HL-60 (cell line): ENCODE results near the gene RFTN1.

Experiments used
- POLR2AphosphoS5 ChIP-seq: IDR thresholded peaks from 2 replicates; pipeline ENCODE4 v1.6.1; 2012; ENCODE audit warnings: low read depth
- TF ChIP-seq, protein P1 (sequence below): IDR thresholded peaks from one replicate; pipeline ENCODE4 v1.5.1; 2011; ENCODE audit warnings: low read length, control low read depth, inconsistent platforms; ENCODE audit not compliant: insufficient read depth
- TF ChIP-seq, protein P2 (sequence below): IDR thresholded peaks from 2 replicates; pipeline ENCODE4 v1.6.1; 2012; ENCODE audit warnings: low read depth; ENCODE audit not compliant: insufficient replicate concordance

GRCh38 chr3:16496408-16497222 is 16.9 kb downstream of the RFTN1 start:
- TF ChIP-seq, protein P1, sequence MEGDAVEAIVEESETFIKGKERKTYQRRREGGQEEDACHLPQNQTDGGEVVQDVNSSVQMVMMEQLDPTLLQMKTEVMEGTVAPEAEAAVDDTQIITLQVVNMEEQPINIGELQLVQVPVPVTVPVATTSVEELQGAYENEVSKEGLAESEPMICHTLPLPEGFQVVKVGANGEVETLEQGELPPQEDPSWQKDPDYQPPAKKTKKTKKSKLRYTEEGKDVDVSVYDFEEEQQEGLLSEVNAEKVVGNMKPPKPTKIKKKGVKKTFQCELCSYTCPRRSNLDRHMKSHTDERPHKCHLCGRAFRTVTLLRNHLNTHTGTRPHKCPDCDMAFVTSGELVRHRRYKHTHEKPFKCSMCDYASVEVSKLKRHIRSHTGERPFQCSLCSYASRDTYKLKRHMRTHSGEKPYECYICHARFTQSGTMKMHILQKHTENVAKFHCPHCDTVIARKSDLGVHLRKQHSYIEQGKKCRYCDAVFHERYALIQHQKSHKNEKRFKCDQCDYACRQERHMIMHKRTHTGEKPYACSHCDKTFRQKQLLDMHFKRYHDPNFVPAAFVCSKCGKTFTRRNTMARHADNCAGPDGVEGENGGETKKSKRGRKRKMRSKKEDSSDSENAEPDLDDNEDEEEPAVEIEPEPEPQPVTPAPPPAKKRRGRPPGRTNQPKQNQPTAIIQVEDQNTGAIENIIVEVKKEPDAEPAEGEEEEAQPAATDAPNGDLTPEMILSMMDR: no peak
- TF ChIP-seq, protein P2, sequence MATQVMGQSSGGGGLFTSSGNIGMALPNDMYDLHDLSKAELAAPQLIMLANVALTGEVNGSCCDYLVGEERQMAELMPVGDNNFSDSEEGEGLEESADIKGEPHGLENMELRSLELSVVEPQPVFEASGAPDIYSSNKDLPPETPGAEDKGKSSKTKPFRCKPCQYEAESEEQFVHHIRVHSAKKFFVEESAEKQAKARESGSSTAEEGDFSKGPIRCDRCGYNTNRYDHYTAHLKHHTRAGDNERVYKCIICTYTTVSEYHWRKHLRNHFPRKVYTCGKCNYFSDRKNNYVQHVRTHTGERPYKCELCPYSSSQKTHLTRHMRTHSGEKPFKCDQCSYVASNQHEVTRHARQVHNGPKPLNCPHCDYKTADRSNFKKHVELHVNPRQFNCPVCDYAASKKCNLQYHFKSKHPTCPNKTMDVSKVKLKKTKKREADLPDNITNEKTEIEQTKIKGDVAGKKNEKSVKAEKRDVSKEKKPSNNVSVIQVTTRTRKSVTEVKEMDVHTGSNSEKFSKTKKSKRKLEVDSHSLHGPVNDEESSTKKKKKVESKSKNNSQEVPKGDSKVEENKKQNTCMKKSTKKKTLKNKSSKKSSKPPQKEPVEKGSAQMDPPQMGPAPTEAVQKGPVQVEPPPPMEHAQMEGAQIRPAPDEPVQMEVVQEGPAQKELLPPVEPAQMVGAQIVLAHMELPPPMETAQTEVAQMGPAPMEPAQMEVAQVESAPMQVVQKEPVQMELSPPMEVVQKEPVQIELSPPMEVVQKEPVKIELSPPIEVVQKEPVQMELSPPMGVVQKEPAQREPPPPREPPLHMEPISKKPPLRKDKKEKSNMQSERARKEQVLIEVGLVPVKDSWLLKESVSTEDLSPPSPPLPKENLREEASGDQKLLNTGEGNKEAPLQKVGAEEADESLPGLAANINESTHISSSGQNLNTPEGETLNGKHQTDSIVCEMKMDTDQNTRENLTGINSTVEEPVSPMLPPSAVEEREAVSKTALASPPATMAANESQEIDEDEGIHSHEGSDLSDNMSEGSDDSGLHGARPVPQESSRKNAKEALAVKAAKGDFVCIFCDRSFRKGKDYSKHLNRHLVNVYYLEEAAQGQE: no peak
- TF ChIP-seq POLR2AphosphoS5: no peak
